GM19193 (cell line): Measurements from ENCODE around the gene BIRC6.

Experiments
- POLR2A ChIP-seq: IDR thresholded peaks from 4 replicates; pipeline ENCODE4 v1.6.1; 2011; ENCODE audit not compliant: insufficient read depth, insufficient read length; ENCODE audit errors: extremely low read depth

Gene BIRC6

DNA sequence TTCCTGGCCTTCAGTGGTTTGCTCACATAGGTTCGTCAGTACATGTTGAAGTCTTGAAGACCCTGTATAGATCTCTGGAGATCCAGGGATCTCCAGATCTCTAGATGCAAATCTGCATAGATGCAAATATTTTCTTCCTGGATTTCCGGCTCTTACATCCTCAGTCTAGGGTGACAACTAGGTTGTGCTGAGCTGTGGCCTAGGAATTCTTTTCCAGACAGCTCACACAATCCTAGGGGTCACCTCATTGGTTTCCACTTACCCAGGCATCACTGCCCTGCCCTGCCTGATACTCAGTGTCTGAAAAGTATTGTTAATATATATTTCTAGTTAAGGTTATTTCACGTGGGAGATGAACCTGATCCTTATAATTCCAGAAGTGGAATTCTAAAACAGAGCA is 165.9 kb downstream of the BIRC6 start:
- TF ChIP-seq POLR2A, result no peak

DNA sequence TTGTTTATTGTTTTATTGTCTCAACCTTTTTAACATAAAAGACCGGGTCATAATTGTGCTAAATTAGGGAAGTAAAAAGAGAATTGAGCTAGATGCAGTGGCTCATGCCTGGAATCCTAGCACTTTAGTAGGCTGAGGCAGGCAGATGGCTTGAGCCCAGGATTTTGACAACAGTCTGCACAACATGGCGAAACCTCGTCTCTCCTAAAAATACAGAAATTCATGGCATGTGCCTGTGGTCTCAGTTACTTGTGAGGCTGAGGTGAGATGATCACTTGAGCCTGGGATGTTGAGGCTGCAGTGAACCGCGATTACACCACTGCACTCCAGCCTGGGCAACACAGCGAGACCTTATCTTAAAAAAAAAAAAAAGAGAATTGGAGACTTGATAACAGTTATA is 166.9 kb downstream of the BIRC6 start:
- no peak for TF ChIP-seq POLR2A

DNA sequence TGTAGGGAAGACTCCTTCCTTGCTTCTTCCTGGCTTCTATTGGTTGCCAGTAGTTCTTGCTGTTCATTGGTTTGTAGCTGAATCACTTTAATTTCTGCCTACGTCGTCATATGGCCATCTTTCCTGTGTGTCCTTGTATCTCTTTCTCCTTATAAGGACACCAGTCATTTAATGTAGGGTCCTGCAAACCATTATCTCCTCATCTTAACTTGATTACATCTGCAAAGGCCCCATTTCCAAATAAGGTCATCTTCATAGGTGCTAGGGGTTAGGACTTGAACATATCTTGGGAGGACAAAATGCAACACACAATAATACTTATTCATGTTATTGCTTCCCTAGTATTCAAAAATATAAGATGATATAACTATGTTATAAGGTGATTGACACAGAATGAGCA is 175.5 kb downstream of the BIRC6 start:
- no peak for TF ChIP-seq POLR2A

DNA sequence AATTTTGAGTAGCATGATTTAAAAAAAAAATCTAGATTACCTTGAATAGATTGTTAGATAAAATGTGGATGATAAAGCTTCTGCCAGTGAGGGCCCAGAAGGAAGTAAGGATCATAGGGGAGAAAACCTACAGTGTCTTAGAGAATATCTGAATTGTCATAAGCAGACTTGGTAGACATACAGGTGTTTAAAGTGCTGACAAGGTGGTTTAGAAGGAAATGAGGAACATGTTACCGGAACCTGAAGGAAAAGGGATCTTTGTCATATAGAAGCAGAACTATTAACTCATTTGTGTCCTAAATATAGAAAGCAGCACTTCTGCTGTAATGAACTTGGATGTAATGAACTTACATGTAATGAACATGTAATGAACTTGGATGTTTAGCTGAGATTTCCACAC is 176.1 kb downstream of the BIRC6 start:
- no peak for TF ChIP-seq POLR2A

DNA sequence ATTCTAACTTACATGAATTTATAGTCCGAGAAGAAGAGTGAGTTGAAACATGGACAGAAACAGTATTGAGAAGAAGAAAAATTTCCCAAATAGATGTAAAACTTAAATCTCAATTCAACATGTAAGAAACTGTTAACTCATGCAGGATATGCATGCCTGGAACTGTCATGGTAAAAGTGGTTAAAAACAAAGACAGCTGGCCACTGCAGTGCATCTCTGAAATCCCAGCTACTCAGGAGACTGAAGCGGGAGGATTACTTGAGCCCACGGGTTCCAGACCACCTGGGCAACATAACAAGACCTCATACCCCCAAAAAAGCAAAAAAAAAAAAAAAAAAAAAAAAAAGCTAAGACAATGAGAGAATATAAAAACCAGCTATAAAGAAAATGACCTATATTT is 178.0 kb downstream of the BIRC6 start:
- no peak for TF ChIP-seq POLR2A

DNA sequence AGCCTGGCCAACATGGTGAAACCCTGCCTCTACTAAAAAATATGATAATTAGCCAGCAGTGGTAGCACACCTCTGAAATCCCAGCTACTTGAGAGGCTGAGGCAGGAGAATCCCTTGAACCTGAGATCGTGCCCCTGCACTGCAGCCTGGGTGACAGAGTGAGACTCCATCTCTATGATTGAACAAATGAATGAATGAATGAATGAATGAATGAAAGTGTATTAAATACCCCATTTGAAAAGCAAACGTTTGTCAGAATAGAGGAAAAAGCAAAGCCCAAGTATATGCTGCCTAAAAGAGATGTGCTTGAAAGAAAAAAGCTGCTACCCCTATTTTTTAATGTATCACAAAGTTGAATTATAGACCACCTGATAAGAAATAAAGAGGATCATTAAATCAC is 181.9 kb downstream of the BIRC6 start:
- TF ChIP-seq POLR2A, result no peak

DNA sequence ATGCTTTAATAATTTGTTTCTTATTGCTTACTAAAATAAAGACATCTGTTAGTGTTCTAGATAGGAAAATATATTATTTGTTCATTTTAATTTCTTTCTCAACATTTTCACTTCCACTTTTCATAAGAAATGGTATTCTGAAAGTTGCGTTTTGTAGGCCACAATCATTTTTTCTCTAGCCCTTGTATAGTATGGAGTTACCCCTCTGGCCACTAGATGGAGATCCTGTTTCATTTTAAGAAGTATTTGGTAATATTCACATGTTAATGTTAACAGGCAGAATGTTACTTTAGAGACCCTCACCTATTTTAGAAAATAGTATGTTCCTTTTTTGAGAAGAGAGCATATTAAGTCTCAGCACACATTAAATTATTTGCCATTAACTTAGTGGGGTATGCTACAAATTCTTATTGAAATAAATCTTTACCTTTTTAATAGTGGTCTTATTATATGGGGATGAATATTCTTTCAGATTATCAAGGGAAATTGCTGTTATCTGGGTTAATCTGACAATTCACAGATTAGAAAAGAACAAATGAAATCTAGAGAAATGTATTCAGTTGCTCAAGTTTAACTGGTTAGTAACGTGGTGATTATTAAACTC is 197.1 kb downstream of the BIRC6 start:
- no peak for TF ChIP-seq POLR2A

DNA sequence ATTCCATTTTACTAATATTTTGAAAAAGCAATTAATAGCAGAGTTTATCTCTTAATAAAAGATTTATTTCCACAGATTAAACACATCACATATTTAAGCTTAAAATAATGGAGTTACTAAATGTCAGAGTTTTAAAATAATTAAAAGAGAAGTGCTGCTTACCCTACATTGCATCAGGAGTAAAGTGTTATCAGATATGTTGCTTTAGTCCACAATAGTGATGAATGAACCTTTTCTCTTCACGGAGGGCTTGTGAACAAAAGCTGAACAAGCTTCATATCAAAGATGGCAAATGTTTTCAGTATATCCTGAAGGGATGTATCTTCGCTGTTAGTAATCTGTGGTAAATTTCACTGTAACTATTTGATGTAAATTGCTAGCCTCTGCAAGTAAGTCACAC is 201.7 kb downstream of the BIRC6 start:
- no peak for TF ChIP-seq POLR2A

DNA sequence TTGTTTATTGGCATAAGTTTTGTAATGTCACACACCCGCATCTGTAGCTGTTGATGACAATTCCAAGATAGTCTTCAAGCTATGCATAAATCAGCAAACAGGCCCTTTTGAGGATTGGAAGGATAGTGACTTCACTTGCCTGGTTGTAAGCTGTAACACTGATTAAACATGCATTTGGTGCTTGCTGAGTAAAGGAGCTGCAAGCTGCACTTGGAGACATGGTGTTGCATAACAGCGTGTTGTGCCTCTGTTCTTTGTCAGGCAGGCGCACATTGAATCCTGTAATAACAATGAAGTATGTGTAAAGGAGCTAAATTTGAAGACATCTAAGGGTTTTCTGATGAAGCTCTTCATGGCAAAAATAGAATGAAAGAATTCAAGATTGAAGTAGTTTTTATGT is 202.3 kb downstream of the BIRC6 start:
- TF ChIP-seq POLR2A, result no peak

DNA sequence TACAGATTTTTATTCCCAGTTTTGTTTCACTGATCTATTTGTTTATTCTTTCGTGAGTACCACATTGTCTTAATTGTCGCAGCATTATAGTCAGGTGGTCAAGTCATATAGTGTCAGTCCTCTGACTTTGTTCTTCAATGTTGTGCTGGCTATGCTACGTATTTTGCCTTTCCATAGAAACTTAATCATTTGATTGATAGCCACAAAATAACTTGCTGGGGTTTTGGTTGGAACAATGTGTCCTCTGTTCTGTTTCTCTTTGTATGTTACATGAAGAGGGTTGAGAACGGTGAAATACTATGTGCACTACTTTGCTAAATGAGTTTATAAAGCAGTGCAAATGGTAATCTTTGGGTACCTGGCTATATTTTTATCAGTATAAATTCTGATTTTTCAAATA is 206.1 kb downstream of the BIRC6 start:
- TF ChIP-seq POLR2A, result no peak

DNA sequence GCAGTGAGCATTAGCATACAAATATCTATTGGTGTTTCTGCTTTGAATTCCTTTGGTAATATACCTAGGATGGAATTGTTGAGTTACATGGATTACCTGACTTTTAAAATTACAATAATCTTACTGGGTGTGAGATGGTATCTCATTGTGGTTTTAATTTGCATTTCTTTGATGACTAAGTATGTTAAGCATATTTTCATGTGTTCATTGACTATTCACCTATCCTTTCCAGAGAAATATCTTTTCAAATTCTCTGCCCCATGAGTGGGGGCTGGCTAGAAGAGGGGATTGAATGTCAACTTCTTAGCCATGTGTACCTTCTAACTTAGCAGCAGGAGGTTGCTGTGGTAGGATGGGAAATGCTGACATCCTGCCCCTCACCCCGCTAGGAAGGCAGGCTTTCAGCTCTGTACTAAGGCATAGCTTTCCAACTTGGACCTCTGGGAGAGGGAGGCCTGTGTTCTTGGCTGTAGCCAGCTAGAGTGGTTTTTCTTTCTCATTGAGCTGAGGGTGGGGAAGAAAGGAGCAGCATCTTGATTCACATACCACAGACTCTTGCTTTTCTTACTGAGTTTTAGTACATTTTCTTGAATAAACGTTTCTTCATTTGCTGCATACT is 207.7 kb downstream of the BIRC6 start:
- no peak for TF ChIP-seq POLR2A

DNA sequence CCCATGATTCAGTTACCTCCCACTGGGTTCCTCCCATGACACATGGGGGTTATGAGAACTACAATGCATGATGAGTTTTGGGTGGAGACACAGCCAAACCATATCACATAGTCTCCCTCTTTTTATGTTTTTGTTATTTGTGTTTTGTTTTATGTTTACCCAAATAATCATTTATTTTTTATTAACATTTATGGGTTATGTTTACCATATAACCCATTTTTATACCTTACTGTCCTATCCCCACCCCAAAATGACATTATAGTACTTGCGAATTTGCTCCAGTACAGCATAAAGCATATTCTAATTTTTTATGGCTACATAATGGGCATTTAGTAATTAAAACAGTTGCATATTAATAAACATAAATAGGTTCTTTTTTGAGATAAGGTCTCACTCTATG is 209.1 kb downstream of the BIRC6 start:
- TF ChIP-seq POLR2A, result no peak

DNA sequence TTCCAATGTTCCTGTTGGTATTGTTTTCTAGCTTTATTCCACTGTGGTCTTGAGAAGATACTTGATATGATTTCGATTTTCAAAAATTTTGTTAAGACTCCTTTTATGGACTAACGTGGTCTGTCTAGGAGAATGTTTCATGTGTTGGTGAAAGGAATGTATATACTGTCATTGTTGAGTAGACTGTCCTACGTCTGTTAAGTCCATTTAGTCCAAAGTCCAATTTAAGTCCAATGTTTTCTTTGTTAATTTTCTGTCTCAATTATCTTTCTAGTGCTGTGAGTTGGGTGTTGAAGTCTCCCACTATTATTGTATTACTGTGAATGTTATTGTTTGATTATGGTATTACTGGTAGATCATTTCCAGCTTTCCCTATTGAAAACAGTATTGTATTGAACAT is 215.2 kb downstream of the BIRC6 start:
- no peak for TF ChIP-seq POLR2A

DNA sequence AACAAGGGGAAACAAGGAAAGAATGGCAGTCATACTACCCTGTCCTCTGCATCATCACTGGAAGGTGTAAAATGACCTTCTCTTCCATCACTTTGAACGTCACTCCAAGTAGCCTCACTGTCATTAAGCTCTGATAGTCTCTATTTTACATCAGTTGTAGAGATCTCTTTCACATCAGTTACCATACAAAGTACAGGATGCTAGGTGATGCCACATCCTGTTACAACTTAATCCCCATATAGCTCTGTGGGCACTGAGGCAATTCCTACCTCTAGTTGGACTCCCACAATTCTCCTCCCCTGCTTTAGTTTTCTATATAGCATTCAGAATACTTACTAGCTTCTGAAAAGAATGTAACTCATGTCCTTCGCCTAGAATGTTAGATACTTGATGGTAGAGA is 215.9 kb downstream of the BIRC6 start:
- TF ChIP-seq POLR2A, result no peak

DNA sequence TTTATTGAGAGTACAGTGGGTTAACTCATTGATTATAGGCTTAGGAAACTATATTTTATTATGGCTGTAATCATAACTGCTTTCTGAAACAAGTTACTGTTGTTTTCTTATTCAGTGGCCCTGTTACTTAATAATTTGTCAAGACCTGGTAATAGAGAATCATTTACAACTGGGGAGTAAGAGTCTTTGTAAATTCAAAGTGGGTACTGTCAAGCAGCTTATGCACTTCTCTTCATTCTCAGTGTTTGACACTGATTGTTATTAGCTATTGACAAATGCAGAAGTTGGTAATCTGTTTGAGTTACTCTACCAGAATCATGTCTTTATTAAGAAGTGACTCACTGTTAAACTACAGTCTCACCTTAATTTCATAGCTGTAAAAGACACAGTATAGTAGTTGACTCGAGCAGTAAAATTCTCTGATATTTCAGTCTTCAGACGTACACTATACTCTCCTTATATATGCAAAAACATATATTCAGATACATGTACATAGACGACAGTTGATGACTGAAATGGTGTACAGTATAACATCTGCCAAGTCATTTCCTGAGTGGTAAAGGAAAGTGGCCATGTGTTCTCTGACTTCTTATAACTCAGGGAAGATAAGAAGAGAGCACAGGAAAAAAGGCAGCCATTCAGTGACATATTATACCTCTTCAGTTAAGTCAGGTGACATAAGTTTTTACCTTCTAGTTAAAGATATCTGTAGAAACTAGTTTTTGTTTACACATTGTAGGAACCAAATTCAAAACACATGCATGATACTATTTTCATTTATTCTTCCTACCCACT is 235.0 kb downstream of the BIRC6 start:
- TF ChIP-seq POLR2A, result no peak

DNA sequence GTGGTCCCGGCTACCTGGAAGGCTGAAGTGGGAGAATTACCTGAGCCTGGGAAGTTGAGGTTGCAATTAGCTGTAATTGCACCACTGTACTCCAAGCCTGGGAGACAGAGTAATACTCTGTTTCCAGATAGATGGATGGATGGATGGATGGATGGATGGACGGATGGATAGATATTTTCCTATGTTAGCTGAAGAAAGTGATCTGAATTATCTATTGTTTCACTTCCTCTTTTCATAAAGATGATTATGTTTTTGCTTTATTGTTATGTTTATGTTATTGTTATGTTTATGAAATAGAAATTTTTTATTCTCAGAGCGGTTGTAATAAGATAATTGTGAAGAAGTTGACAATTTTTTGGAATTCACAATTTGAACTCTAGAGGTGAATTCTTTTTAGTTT is 237.8 kb downstream of the BIRC6 start:
- no peak for TF ChIP-seq POLR2A

DNA sequence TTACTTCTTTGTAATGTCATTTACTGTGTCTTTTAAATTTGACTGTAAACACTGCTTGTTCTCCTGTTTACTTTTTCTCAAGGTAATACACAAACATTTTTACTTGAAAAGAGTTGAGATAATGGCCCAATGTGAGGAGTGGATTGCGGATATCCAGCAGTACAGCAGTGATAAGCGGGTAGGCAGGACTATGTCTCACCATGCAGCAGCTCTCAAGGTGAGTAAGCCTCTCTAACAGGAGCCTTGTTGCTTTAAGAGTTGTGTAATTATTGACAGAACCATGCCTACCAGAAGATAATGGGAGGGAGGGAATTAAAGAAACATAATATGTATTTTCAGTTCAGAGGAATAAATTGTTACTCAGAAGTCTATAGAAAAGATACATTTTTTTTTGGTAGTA is 254.5 kb downstream of the BIRC6 start:
- TF ChIP-seq POLR2A, result no peak

DNA sequence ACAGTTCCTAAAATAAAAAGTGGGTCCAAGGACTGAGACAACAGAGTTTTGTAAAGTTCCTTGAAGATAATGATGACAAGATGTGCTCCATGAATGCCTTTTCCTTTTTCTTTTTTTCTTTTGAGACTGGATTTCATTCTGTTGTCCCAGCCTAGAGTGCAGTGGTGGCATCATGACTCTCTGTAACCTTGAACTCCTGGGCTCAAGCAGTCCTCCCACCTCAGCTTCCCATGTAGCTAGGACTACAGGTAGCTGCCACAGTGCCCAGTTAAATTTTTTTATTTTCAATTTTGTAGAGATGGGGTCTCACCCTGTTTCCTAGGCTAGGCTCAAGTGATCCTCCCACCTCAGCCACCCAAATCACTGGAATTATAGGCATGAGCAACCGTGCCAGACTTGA is 254.9 kb downstream of the BIRC6 start:
- TF ChIP-seq POLR2A, result no peak
